ENCODE results near the gene DRD4. TPM values are rescaled to one million over a fixed set of nuclear protein-coding genes. Genes with fewer than 3 reads are reported as not detected.

The DRD4 gene
- polyA plus RNA-seq, 3 donors: 0.13 TPM; not detected in 2

GRCh38 chr11:628056-628455, 9.0 kb upstream of the DRD4 start:
- Histone ChIP-seq H3K4me2 (replicated peaks; ENCODE audit: extremely low read depth, low read length, poor library complexity, severe bottlenecking) (no peak overlapping the region), H3K27ac (ENCODE audit: low read depth in 1 of 2, low read length in 2 of 2) (no peak overlapping the region), H3K9me3 (replicated peaks in 1 of 2; ENCODE audit: control insufficient read depth in 1 of 2, insufficient read depth in 1 of 2, low read length in 2 of 2) (no peaks in the 10 kb centered on the region), H4K20me1 (ENCODE audit: insufficient read depth, low read length) (peaks cover 9% of the 10 kb centered on the region), H3K36me3 (replicated peaks in 1 of 2; ENCODE audit: control insufficient read depth in 1 of 2, insufficient read depth in 2 of 2, low read length in 2 of 2) (no peaks in the 10 kb centered on the region), H2AFZ (ENCODE audit: insufficient read depth, low read depth, low read length, poor library complexity, severe bottlenecking) (no peak overlapping the region), H3K79me2 (ENCODE audit: insufficient read depth, low read length) (no peaks in the 10 kb centered on the region), H3K4me3 (replicated peaks in 1 of 3; ENCODE audit: low read depth in 2 of 3, low read length in 3 of 3) (no peak overlapping the region), H3K9ac (ENCODE audit: insufficient read depth, low read length, poor library complexity, severe bottlenecking) (no peak overlapping the region), H3K27me3 (ENCODE audit: control insufficient read depth in 2 of 2, insufficient read depth in 2 of 2, low read length in 2 of 2) (peaks cover 6 to 34% of the 10 kb centered on the region in 2 donors), H3K4me1 (ENCODE audit: control insufficient read depth in 1 of 2, insufficient read depth in 2 of 2, low read length in 2 of 2) (peaks cover 6 to 13% of the 10 kb centered on the region in 2 donors)
- Mint-ChIP-seq H3K27me3 (ENCODE audit: low read depth in 3 of 3) (peaks cover 40 to 47% (median 41%) of the 10 kb centered on the region in 3 donors), H3K27ac (no peak overlapping the region), H3K36me3 (peaks cover 12 to 18% of the 10 kb centered on the region in 2 donors), H3K9me3 (peaks cover 0 to 16% (median 8%) of the 10 kb centered on the region in 7 donors), H3K4me3 (peak overlapping the region in 1 of 2 donors; percentile 87), H3K4me1 (peaks cover 20% of the 10 kb centered on the region)
- no peak for TF ChIP-seq CTCF (IDR thresholded peaks at IDR 0.05)
- 97% methylated on average over 27 of the region's 31 CpGs for WGBS (ENCODE audit: insufficient coverage)
- intact Hi-C loops (cut with micrococcal nuclease): no loop called here
- no peak for DNase-seq

- Mint-ChIP-seq H3K4me1 (peaks cover 17% of the 10 kb centered on the region), H3K36me3 (peaks cover 13 to 18% of the 10 kb centered on the region in 2 donors), H3K9me3 (peaks cover 0 to 16% (median 8%) of the 10 kb centered on the region in 7 donors), H3K4me3 (peak overlapping the region in 1 of 2 donors; percentile 84), H3K27me3 (ENCODE audit: low read depth in 3 of 3) (peaks cover 36 to 50% (median 41%) of the 10 kb centered on the region in 3 donors), H3K27ac (no peak overlapping the region)
- Histone ChIP-seq H2AFZ (ENCODE audit: insufficient read depth, low read depth, low read length, poor library complexity, severe bottlenecking) (no peak overlapping the region), H3K27ac (ENCODE audit: low read depth in 1 of 2, low read length in 2 of 2) (no peak overlapping the region), H3K9ac (ENCODE audit: insufficient read depth, low read length, poor library complexity, severe bottlenecking) (no peak overlapping the region), H3K4me2 (replicated peaks; ENCODE audit: extremely low read depth, low read length, poor library complexity, severe bottlenecking) (no peak overlapping the region), H3K79me2 (ENCODE audit: insufficient read depth, low read length) (no peaks in the 10 kb centered on the region), H4K20me1 (ENCODE audit: insufficient read depth, low read length) (peaks cover 9% of the 10 kb centered on the region), H3K36me3 (replicated peaks in 1 of 2; ENCODE audit: control insufficient read depth in 1 of 2, insufficient read depth in 2 of 2, low read length in 2 of 2) (no peaks in the 10 kb centered on the region), H3K4me3 (replicated peaks in 1 of 3; ENCODE audit: low read depth in 2 of 3, low read length in 3 of 3) (no peak overlapping the region), H3K9me3 (replicated peaks in 1 of 2; ENCODE audit: control insufficient read depth in 1 of 2, insufficient read depth in 1 of 2, low read length in 2 of 2) (no peaks in the 10 kb centered on the region), H3K4me1 (ENCODE audit: control insufficient read depth in 1 of 2, insufficient read depth in 2 of 2, low read length in 2 of 2) (peaks cover 6 to 13% of the 10 kb centered on the region in 2 donors), H3K27me3 (ENCODE audit: control insufficient read depth in 2 of 2, insufficient read depth in 2 of 2, low read length in 2 of 2) (peaks cover 6 to 34% of the 10 kb centered on the region in 2 donors)
- intact Hi-C loops (cut with micrococcal nuclease): no loop called here
- no peak for TF ChIP-seq CTCF (IDR thresholded peaks at IDR 0.05)
- WGBS (ENCODE audit: insufficient coverage): 4% methylated on average over 4 of the region's 10 CpGs
- DNase-seq: no peak
These were observed 7.9 kb upstream of the DRD4 start for GRCh38 chr11:629237-629583.
